HFF-Myc (cell line): ENCODE data around the gene TMEM126A.
"Not testable (repeated sequence)": the region's sequence is repeated elsewhere in the genome, so short reads cannot be mapped to it uniquely, and the experiment has no call there.

ENCODE experiments used
- DNase-seq: peaks from one replicate; pipeline ENCODE4 v3.0.0-alpha.2; 2011; ENCODE audit warnings: low read depth; ENCODE audit errors: extremely low read depth
- H3K4me3 ChIP-seq: replicated peaks from 2 replicates; pipeline ENCODE4 v1.5.1; 2011; ENCODE audit warnings: low read depth, mild to moderate bottlenecking, control low read depth, low read length
- TF ChIP-seq, protein P1 (sequence below): IDR thresholded peaks from 2 replicates; pipeline ENCODE4 v1.5.1; 2012; ENCODE audit warnings: mild to moderate bottlenecking, low read depth, low read length, control low read depth; ENCODE audit errors: missing control alignments

The TMEM126A gene

GRCh38 chr11:85647604-85648299, at the start of gene TMEM126A:
Gene TMEM126A (plus strand): TSS chr11:85647967. CDS start chr11:85650256, 2,289 bp downstream.
- peak; percentile 56 for DNase-seq
- TF ChIP-seq, protein P1, sequence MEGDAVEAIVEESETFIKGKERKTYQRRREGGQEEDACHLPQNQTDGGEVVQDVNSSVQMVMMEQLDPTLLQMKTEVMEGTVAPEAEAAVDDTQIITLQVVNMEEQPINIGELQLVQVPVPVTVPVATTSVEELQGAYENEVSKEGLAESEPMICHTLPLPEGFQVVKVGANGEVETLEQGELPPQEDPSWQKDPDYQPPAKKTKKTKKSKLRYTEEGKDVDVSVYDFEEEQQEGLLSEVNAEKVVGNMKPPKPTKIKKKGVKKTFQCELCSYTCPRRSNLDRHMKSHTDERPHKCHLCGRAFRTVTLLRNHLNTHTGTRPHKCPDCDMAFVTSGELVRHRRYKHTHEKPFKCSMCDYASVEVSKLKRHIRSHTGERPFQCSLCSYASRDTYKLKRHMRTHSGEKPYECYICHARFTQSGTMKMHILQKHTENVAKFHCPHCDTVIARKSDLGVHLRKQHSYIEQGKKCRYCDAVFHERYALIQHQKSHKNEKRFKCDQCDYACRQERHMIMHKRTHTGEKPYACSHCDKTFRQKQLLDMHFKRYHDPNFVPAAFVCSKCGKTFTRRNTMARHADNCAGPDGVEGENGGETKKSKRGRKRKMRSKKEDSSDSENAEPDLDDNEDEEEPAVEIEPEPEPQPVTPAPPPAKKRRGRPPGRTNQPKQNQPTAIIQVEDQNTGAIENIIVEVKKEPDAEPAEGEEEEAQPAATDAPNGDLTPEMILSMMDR, result no peak
- peak within 1 kb of the TSS; percentile 58 for H3K4me3 ChIP-seq

DNA sequence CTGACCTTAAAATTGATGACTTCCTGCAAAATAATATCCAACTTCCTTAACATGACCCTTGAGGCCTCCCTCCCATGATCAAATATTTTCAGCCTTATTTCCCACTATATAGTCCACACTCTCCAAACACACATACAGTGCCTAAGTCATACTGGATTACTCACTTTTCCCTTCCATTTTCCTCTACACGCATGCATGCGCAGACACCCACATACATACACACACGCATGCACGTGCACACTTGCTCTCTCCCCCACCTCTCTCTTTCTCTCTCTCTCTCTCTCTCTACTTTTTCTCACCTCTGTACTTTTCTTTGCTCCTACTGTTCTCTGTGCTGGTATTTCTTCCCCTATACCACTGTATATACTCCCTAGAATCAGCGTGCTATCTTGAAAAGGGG, 48.7 kb upstream of the TMEM126A start:
- no peak overlapping the region for H3K4me3 ChIP-seq
- TF ChIP-seq, protein P1, result no peak
- no peak for DNase-seq

- DNase-seq, result no peak
- TF ChIP-seq, protein P1, result no peak
- no peak overlapping the region for H3K4me3 ChIP-seq
Observed at GRCh38 chr11:85602526-85603213, 45.1 kb upstream of the TMEM126A start.

DNA sequence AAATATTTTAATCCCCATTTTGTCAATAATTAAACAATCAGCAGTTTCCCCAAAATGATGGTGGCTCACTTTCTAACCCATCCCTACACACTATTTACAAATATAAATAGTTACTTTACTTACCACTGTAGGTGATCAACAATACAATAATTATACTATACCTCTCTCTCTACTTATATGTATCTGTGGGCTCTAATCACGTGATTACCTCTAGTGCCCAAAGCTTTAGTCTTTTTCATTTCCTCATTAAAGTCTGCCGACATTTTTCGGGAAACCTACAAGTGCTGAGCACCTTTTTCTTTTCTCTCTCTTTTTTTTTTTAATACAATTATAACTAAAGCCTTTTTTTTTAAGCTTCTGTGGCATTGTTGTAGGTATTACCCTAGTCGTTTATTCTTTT, 44.5 kb upstream of the TMEM126A start:
- H3K4me3 ChIP-seq, result no peak overlapping the region
- TF ChIP-seq, protein P1, result no peak
- DNase-seq, result no peak

DNA sequence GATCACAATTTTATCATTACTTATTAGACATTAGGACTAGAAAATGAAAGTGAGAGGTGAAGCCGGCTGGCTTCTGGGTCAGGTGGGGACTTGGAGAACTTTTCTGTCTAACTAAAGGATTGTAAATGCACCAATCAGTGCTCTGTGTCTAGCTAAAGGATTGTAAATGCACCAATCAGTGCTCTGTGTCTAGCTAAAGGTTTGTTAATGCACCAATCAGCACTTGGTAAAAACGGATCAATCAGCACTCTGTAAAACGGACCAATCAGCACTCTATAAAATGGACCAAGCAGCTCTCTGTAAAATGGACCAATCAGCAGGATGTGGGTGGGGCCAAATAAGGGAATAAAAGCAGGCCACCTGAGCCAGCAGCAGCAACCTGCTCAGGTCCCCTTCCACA, 41.5 kb upstream of the TMEM126A start:
- DNase-seq, H3K4me3 ChIP-seq: not testable (repeated sequence)

DNA sequence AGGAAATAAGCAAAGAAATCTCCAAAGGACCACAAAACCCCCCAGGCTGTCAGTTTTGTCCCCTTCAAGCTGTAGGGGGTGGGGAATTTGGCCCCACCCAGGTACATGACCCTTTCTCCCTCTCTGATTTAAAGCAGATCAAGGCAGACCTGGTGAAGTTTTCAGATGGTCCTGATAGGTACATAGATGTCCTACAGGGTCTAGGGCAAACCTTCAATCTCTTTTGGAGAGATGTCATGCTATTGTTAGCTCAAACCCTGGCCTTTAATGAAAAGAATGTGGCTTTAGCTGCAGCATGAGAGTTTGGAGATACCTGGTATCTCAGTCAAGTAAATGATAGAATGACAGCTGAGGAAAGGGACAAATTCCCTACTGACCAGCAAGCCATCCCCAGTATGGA, 39.1 kb upstream of the TMEM126A start:
- not testable (repeated sequence) for H3K4me3 ChIP-seq, DNase-seq

- DNase-seq, result not testable (repeated sequence)
Observed at GRCh38 chr11:85609286-85609685, 38.5 kb upstream of the TMEM126A start.

DNA sequence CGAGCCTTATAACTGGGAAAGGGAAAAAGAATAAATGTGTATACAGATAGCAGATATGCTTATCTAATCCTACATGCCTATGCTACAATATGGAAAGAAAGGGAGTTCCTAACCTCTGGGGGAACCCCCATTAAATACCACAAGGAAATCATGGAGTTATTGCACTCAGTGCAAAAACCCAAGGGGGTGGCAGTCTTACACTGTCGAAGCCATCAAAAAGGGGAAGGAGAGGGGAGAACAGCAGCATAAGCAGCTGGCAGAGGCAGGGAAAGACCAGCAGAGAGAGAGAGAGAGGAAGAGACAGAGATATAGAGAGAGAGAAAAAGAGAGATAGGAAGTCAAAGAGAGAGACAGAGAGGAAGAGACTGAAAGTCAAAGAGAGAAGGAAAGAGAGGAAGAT, 36.1 kb upstream of the TMEM126A start:
- not testable (repeated sequence) for DNase-seq

More at GRCh38 chr11:85609286-85609685, 38.5 kb upstream of the TMEM126A start:
- not testable (repeated sequence) for H3K4me3 ChIP-seq

GRCh38 chr11:85619499-85619898, 28.3 kb upstream of the TMEM126A start:
- no peak for DNase-seq
- TF ChIP-seq, protein P1, result no peak
- H3K4me3 ChIP-seq, result no peak overlapping the region

More for the DNA sequence above, 36.1 kb upstream of the TMEM126A start:
- H3K4me3 ChIP-seq, result not testable (repeated sequence)
